ENCODE data around the gene TARS2. TPM values are rescaled to one million over a fixed set of nuclear protein-coding genes. Genes with fewer than 3 reads are reported as not detected.
A peak's percentile ranks its signal among the peaks of the same experiment; 100 is the strongest.

The TARS2 gene
- 10 to 100 TPM; 16.1 to 32.1 (median 22.4) TPM for total RNA-seq
- long read RNA-seq, transcript TARS2-204 (18 exons, 2,729 nt), result major isoform, 6 of 7 reads
- long read RNA-seq, partial matches to known transcripts, result 1 of 7 reads
- long read RNA-seq, other reads (novel, unspliced or antisense), result 0 of 7 reads

- intact Hi-C loops (cut with DNase I), result no loop called here
- Histone ChIP-seq H3K27me3 (no peaks in the 10 kb centered on the region), H3K9me3 (no peaks in the 10 kb centered on the region), H3K4me1 (peaks cover 0 to 8% (median 0%) of the 10 kb centered on the region in 4 donors), H3K36me3 (peaks cover 0 to 30% (median 5%) of the 10 kb centered on the region in 4 donors), H3K4me3 (peak within 1 kb of the TSS; percentile 65 to 71 (median 69)), H3K27ac (peak within 1 kb of the TSS; percentile 73 to 79 (median 79))
- DNase-seq (peak; percentile 85 to 96 (median 90)), ATAC-seq (peak; percentile 100)
- WGBS (ENCODE audit: insufficient coverage, low coverage, low lambda C conversion rate, missing lambda C conversion rate), result under 1% methylated on average over 25 of the region's 30 CpGs
- TF ChIP-seq, protein P1, sequence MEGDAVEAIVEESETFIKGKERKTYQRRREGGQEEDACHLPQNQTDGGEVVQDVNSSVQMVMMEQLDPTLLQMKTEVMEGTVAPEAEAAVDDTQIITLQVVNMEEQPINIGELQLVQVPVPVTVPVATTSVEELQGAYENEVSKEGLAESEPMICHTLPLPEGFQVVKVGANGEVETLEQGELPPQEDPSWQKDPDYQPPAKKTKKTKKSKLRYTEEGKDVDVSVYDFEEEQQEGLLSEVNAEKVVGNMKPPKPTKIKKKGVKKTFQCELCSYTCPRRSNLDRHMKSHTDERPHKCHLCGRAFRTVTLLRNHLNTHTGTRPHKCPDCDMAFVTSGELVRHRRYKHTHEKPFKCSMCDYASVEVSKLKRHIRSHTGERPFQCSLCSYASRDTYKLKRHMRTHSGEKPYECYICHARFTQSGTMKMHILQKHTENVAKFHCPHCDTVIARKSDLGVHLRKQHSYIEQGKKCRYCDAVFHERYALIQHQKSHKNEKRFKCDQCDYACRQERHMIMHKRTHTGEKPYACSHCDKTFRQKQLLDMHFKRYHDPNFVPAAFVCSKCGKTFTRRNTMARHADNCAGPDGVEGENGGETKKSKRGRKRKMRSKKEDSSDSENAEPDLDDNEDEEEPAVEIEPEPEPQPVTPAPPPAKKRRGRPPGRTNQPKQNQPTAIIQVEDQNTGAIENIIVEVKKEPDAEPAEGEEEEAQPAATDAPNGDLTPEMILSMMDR (IDR thresholded peaks at IDR 0.05), result peak; percentile 21 to 50 (median 42)
- peak; percentile 66 for TF ChIP-seq POLR2A (IDR thresholded peaks at IDR 0.05)
Observed at GRCh38 chr1:150486966-150487762, at the start of gene TARS2. Gene TARS2 (plus strand): TSS chr1:150487419. CDS start chr1:150487451, 32 bp downstream.

DNA sequence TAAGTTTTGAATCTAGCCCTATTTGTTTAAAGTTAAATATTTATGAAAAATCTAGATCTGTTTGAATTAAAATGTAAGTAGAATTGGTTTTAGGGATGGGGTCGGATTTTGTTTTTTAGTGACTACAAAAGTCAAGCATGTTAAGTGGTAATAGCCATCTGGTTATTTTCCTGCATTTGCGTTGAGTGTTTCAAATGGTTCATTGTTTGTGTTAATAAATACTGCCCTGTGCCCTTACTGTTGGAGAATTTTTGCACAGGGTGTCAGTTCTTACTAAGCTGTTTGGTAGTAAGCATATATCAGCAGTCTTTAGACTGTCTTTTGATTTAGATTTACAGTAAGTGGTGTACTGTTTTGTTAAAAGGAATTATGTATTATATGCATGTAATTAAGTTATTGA, 46.1 kb upstream of the TARS2 start:
- H3K27me3 ChIP-seq, result no peaks in the 10 kb centered on the region
- no peak for ATAC-seq
- intact Hi-C loops (cut with DNase I), result no loop called here
- H3K9me3 ChIP-seq, result no peaks in the 10 kb centered on the region
- H3K36me3 ChIP-seq, result peaks cover 0 to 41% (median 3%) of the 10 kb centered on the region in 4 donors
- 94% methylated on average over 2 of the region's 2 CpGs for WGBS (ENCODE audit: insufficient coverage, low coverage, low lambda C conversion rate, missing lambda C conversion rate)
- H3K27ac ChIP-seq, result no peak overlapping the region
- no peak overlapping the region for H3K4me3 ChIP-seq
- H3K4me1 ChIP-seq, result no peaks in the 10 kb centered on the region
- TF ChIP-seq POLR2A (IDR thresholded peaks at IDR 0.05), result no peak
- TF ChIP-seq, protein P1 (IDR thresholded peaks at IDR 0.05), result no peak
- DNase-seq, result no peak

DNA sequence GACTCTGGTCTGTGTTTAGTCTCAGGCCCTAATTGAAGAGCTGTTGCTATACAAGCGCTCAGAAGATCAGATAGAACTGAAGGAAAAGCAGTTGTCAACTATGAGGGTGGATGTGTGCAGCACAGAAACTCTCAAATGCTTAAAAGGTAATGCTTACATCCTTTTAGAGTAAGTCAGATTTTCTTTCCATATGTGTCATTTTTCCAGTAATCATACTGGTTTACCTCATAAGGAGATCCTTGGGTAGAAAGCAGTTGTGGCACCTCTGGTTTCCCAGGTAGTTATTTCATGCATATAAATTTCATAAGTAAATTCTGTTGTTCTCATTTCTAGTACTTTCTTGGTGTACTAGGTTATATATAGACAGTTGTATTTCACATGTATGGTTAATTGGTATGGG, 43.0 kb upstream of the TARS2 start:
- Histone ChIP-seq H3K9me3 (no peaks in the 10 kb centered on the region), H3K27me3 (no peaks in the 10 kb centered on the region), H3K36me3 (peaks cover 0 to 59% (median 7%) of the 10 kb centered on the region in 4 donors), H3K4me1 (no peaks in the 10 kb centered on the region), H3K4me3 (no peak overlapping the region), H3K27ac (no peak overlapping the region)
- TF ChIP-seq, protein P1 (IDR thresholded peaks at IDR 0.05), result no peak
- TF ChIP-seq POLR2A (IDR thresholded peaks at IDR 0.05), result no peak
- WGBS (ENCODE audit: insufficient coverage, low coverage, low lambda C conversion rate, missing lambda C conversion rate), result 100% methylated on average over 1 of the region's 1 CpG
- ATAC-seq (no peak), DNase-seq (no peak)
- intact Hi-C loops (cut with DNase I), result no loop called here

- no peak overlapping the region for H3K27ac ChIP-seq
- peaks cover 0 to 42% (median 3%) of the 10 kb centered on the region in 4 donors for H3K36me3 ChIP-seq
- no peaks in the 10 kb centered on the region for H3K27me3 ChIP-seq
- H3K9me3 ChIP-seq, result no peaks in the 10 kb centered on the region
- DNase-seq (no peak), ATAC-seq (no peak)
- 86% methylated on average over 4 of the region's 4 CpGs for WGBS (ENCODE audit: insufficient coverage, low coverage, low lambda C conversion rate, missing lambda C conversion rate)
- H3K4me1 ChIP-seq, result no peaks in the 10 kb centered on the region
- H3K4me3 ChIP-seq, result no peak overlapping the region
- intact Hi-C loops (cut with DNase I), result no loop called here
- TF ChIP-seq, protein P1 (IDR thresholded peaks at IDR 0.05), result no peak
- no peak for TF ChIP-seq POLR2A (IDR thresholded peaks at IDR 0.05)
Observed at GRCh38 chr1:150456146-150456647, 31.0 kb upstream of the TARS2 start.
